MM.1S (cell line): ENCODE data around the gene GJE1.

Experiments used
- DNase-seq: peaks from one replicate; pipeline ENCODE4 v3.0.0-alpha.2; 2015
- H2AFZ ChIP-seq: fragments of 300-600 bp; sonication (generic); 2 replicates; pipeline ENCODE4 v1.6.0; 2016; ENCODE audit warnings: antibody characterized with exemption, low read length
- H3F3A ChIP-seq: fragments of 300-600 bp; sonication (generic); 2 replicates; pipeline ENCODE4 v1.6.1; 2016; ENCODE audit warnings: mild to moderate bottlenecking, antibody characterized with exemption, low read length, moderate library complexity, mixed read lengths; ENCODE audit not compliant: insufficient read depth
- H3K27ac ChIP-seq: fragments of 300-600 bp; sonication (generic); 2 replicates; pipeline ENCODE4 v1.5.1; 2016; ENCODE audit warnings: mild to moderate bottlenecking, low read length
- H3K27me3 ChIP-seq: fragments of 300-600 bp; sonication (generic); replicated peaks from 2 replicates; pipeline ENCODE4 v1.6.0; 2016; ENCODE audit warnings: low read length; ENCODE audit not compliant: insufficient read depth
- H3K36me3 ChIP-seq: fragments of 300-600 bp; sonication (generic); replicated peaks from 2 replicates; pipeline ENCODE4 v1.6.1; 2016; ENCODE audit warnings: mild to moderate bottlenecking, low read length, mixed read lengths; ENCODE audit not compliant: insufficient read depth
- H3K4me1 ChIP-seq: fragments of 300-600 bp; sonication (generic); 2 replicates; pipeline ENCODE4 v1.6.1; 2016; ENCODE audit warnings: low read length, mixed read lengths
- H3K4me2 ChIP-seq: fragments of 300-600 bp; sonication (generic); 2 replicates; pipeline ENCODE4 v1.6.0; 2016; ENCODE audit warnings: low read depth, low read length
- H3K4me3 ChIP-seq: fragments of 300-600 bp; sonication (generic); 2 replicates; pipeline ENCODE4 v1.5.1; 2016; ENCODE audit warnings: low read length, mixed read lengths
- H3K79me2 ChIP-seq: fragments of 300-600 bp; sonication (generic); 2 replicates; pipeline ENCODE4 v1.6.1; 2016; ENCODE audit warnings: mixed run types, low read length, mixed read lengths
- H3K9ac ChIP-seq: fragments of 300-600 bp; sonication (generic); 2 replicates; pipeline ENCODE4 v1.6.1; 2016; ENCODE audit warnings: low read length, mixed read lengths
- H3K9me2 ChIP-seq: fragments of 300-600 bp; sonication (generic); replicated peaks from 2 replicates; pipeline ENCODE4 v1.6.1; 2016; ENCODE audit warnings: mild to moderate bottlenecking, low read length, mixed read lengths; ENCODE audit not compliant: insufficient read depth
- H3K9me3 ChIP-seq: fragments of 300-600 bp; sonication (generic); replicated peaks from 2 replicates; pipeline ENCODE4 v1.6.1; 2016; ENCODE audit warnings: mild to moderate bottlenecking, low read length, mixed read lengths; ENCODE audit not compliant: insufficient read depth
- H4K20me1 ChIP-seq: fragments of 300-600 bp; sonication (generic); 2 replicates; pipeline ENCODE4 v1.6.1; 2016; ENCODE audit warnings: mild to moderate bottlenecking, low read length, moderate library complexity, mixed read lengths; ENCODE audit not compliant: insufficient read depth
- EZH2 ChIP-seq: fragments of 300-600 bp; sonication (generic); optimal IDR thresholded peaks from 2 replicates; pipeline ENCODE3; 2017; ENCODE audit warnings: low read depth, mild to moderate bottlenecking, antibody characterized with exemption, low read length, mixed read lengths
- EZH2phosphoT487 ChIP-seq: fragments of 300-600 bp; sonication (generic); IDR thresholded peaks from 2 replicates; pipeline ENCODE4 v1.6.1; 2018; ENCODE audit warnings: antibody characterized with exemption, low read length
- TF ChIP-seq, protein P1 (sequence below): fragments of 300-600 bp; sonication (generic); IDR thresholded peaks from 2 replicates; pipeline ENCODE4 v1.5.1; 2016; ENCODE audit warnings: antibody characterized with exemption, low read length, mixed read lengths

GJE1 gene

DNA sequence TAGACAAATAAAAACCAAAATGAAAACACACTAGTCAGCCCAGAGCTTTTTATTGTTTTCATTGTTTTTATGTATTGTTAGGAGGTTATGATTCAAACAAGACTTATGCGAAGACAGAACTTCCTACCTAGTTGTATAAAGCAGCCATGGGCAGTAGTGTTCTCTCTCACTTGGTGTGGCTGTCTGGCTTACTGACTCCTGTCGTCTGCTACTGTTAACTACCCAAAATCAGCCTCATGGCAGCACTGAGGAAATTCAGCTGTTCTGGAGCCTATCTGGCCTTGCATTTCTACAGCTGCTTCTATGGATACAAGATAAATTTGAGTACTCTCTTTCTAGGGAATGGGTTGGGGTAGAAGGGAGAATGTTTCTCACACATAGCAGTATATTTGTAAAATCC, 34.8 kb downstream of the GJE1 start:
- no peak overlapping the region for H3K4me2 ChIP-seq
- no peaks in the 10 kb centered on the region for H3K9me2 ChIP-seq
- H3F3A ChIP-seq = no peaks in the 10 kb centered on the region
- no peak overlapping the region for H3K9ac ChIP-seq
- H3K9me3 ChIP-seq = no peaks in the 10 kb centered on the region
- H3K4me1 ChIP-seq = no peaks in the 10 kb centered on the region
- no peaks in the 10 kb centered on the region; the same call in 1 of the 2 replicates for H4K20me1 ChIP-seq
- H3K79me2 ChIP-seq = peaks cover 34% of the 10 kb centered on the region
- no peak overlapping the region for H3K27ac ChIP-seq
- H3K36me3 ChIP-seq = no peaks in the 10 kb centered on the region; the same call in 1 of the 2 replicates
- DNase-seq = no peak
- H3K4me3 ChIP-seq = no peak overlapping the region
- no peak overlapping the region for H2AFZ ChIP-seq
- TF ChIP-seq, protein P1, sequence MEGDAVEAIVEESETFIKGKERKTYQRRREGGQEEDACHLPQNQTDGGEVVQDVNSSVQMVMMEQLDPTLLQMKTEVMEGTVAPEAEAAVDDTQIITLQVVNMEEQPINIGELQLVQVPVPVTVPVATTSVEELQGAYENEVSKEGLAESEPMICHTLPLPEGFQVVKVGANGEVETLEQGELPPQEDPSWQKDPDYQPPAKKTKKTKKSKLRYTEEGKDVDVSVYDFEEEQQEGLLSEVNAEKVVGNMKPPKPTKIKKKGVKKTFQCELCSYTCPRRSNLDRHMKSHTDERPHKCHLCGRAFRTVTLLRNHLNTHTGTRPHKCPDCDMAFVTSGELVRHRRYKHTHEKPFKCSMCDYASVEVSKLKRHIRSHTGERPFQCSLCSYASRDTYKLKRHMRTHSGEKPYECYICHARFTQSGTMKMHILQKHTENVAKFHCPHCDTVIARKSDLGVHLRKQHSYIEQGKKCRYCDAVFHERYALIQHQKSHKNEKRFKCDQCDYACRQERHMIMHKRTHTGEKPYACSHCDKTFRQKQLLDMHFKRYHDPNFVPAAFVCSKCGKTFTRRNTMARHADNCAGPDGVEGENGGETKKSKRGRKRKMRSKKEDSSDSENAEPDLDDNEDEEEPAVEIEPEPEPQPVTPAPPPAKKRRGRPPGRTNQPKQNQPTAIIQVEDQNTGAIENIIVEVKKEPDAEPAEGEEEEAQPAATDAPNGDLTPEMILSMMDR = no peak
- no peak for TF ChIP-seq EZH2phosphoT487
- TF ChIP-seq EZH2 = no peak
- H3K27me3 ChIP-seq = no peaks in the 10 kb centered on the region

DNA sequence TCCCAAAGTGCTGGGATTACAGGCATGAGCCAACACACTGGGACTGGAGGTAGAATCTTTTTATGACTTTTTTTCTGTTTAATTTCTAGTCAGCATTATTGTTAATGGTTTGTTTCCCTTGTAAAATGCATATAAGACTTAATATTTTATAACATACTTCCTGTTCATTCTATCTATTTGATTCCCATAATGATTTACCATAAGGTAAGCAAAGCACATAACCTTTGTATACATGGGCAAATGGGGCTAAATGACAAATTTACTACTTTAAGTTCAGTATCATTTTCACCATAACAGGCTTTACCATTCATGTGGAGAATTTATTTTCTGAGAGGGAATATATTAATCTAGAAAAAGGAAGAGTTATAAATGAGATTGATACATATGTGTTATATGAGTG, 38.6 kb downstream of the GJE1 start:
- TF ChIP-seq, protein P1 = no peak
- TF ChIP-seq EZH2 (no peak), EZH2phosphoT487 (no peak)

DNA sequence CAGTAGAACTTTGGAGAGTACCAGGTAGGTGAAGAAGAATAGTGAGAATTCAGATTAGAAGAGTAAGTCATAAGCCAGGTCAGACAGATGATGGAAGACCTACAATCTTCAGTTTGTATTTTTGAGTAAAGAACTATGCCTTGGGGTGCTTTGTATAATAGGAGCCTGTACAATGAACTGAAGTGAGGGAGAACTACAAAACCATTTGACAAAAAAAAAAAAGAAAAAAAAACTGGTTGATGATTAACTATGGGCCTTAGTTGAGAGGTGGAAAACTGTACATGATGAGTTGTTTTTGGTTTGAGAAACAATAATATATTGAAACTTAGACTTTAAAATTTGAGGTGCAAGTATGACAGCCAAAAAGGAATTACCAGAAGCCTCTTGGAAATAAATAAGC, 40.0 kb downstream of the GJE1 start:
- Histone ChIP-seq H3F3A (no peaks in the 10 kb centered on the region), H3K27ac (no peak overlapping the region), H3K4me2 (no peak overlapping the region), H4K20me1 (no peaks in the 10 kb centered on the region), H3K9ac (no peak overlapping the region), H3K4me1 (no peaks in the 10 kb centered on the region), H3K36me3 (peaks cover 2% of the 10 kb centered on the region), H2AFZ (no peak overlapping the region), H3K4me3 (no peak overlapping the region), H3K9me2 (no peaks in the 10 kb centered on the region), H3K27me3 (no peaks in the 10 kb centered on the region), H3K9me3 (no peaks in the 10 kb centered on the region), H3K79me2 (no peaks in the 10 kb centered on the region)
- TF ChIP-seq EZH2phosphoT487 (no peak), EZH2 (no peak)
- TF ChIP-seq, protein P1 = no peak
- no peak for DNase-seq

More for the DNA sequence above, 38.6 kb downstream of the GJE1 start:
- Histone ChIP-seq H3K36me3 (no peaks in the 10 kb centered on the region; the same call in 1 of the 2 replicates), H3K79me2 (peaks cover under 1% of the 10 kb centered on the region; the same call in 1 of the 2 replicates), H4K20me1 (no peaks in the 10 kb centered on the region), H3K4me2 (no peak overlapping the region), H3K9ac (no peak overlapping the region), H3F3A (no peaks in the 10 kb centered on the region), H3K4me3 (no peak overlapping the region), H3K4me1 (no peaks in the 10 kb centered on the region), H3K27me3 (no peaks in the 10 kb centered on the region), H3K9me3 (no peaks in the 10 kb centered on the region), H3K9me2 (no peaks in the 10 kb centered on the region), H3K27ac (no peak overlapping the region), H2AFZ (no peak overlapping the region)
- no peak for DNase-seq
